Activated gamma-delta T cell treated with Interleukin-2 at 50 U/mL for 16 hours (primary cell): Measurements from ENCODE around the gene CMTM2.
"Not testable (repeated sequence)": the region's sequence is repeated elsewhere in the genome, so short reads cannot be mapped to it uniquely, and the experiment has no call there.

Experiments
- DNase-seq: peaks from one replicate; pipeline ENCODE4 v3.0.0-alpha.2; 2020

CMTM2 gene

GRCh38 chr16:66610111-66610820 lies 31.0 kb downstream of the CMTM2 start:
- DNase-seq: no peak

GRCh38 chr16:66611911-66612310 lies 32.6 kb downstream of the CMTM2 start:
- DNase-seq: not testable (repeated sequence)

DNA sequence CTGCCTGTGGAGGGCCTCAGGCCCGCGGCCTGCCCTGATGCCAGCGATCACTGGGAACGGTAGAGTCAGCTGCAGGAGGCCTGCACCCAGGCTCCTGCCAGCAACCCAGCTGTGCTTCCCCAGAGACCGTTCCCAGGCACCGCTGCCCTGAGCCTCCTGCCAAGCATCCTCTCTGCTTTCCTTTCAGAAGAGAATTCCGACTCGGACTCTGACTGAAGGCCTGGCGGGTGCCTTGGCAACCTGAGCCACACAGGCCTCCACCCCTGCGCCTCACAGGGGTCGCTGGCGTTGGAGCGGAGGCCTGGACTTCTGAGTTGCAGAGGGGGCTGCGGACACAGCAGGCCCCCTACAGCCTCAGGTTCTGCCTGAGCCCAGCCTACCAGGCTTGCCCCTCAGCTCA lies 33.2 kb downstream of the CMTM2 start:
- DNase-seq: no peak

GRCh38 chr16:66614161-66614802 lies 35.0 kb downstream of the CMTM2 start:
- DNase-seq: no peak

GRCh38 chr16:66616169-66616568 lies 36.9 kb downstream of the CMTM2 start:
- no peak for DNase-seq

DNA sequence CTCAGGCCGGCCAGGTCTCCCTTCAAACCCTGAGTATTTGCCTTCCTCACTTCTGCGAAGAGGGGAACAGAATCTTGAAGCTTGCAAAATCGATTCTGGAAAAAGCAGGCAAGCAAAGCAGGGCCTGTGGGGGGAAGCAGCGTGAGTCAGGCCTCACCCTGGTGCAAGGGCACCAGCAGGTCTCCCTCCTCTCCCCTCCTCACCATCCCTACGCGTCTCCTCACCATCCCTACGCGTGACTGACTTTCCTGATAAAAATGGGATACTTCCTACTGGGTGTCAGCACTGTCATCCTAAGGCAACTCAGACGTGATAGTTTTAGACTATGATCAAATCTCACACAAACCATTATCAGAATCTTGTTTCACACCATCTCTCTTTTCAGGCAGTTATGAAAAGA lies 37.3 kb downstream of the CMTM2 start:
- DNase-seq: no peak

- DNase-seq: no peak
These were observed 37.8 kb downstream of the CMTM2 start for GRCh38 chr16:66617010-66617434.

GRCh38 chr16:66617728-66618127 lies 38.5 kb downstream of the CMTM2 start:
- DNase-seq: no peak

DNA sequence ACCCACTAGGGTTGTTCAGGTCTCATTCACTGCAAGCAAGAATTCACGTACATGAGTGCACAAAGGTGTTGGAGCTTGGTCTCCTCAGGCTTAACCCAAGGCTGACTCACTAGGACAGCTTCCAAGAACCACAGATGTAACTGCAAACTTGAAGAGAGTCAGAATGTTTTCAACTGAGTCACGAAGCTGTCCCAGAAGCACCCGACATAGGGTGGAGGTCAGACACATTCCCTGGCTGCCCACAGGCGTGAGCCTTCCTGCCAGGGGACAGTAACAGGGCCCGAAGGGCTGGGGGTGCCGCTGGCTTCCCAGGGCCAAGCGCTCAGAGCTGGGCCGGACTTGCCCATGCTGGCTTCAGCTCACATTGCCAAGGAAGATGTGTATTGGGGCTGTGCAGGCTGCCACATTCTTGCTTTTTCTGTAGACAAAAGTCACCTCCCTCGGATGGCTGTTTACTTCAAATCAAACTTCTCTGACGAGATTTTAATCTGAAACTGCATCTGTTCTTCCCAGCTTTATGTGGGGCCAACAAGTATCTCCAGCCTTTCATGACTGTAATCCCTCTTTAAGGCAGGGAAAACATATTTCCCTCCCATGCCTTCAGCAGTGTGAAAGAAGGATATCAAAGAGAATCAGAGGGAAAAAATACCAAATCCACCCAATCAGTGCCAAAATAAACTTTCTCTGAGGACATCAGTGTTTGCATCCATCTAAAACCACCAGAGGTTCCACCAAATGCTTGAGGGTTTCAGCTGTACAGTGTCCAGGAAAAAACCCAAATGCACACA lies 39.5 kb downstream of the CMTM2 start:
- DNase-seq: no peak

GRCh38 chr16:66619534-66620428 lies 40.5 kb downstream of the CMTM2 start:
- DNase-seq: no peak

DNA sequence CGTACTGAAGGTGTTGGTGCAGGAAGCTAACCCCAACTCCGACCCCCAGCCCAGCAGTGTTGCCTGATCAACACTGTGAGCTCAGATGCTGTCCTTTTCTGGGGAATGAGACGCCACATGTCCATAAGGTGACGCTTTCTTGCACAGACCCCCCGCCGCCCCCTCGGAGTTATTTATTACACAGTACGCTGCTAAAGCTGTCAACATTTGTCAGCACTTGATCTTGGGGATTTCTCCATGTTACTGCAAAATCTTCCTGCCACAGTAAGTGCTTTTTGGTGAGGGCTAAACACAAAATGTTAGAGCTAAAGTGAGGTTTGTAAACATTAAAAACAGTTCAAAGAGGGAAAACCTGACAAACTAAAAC lies 41.1 kb downstream of the CMTM2 start:
- DNase-seq: no peak

GRCh38 chr16:66621973-66622372 lies 42.7 kb downstream of the CMTM2 start:
- no peak for DNase-seq

GRCh38 chr16:66622863-66623262 lies 43.6 kb downstream of the CMTM2 start:
- no peak for DNase-seq

- DNase-seq: no peak
These were observed 44.5 kb downstream of the CMTM2 start for GRCh38 chr16:66623755-66624154.

- not testable (repeated sequence) for DNase-seq
These were observed 48.5 kb downstream of the CMTM2 start for GRCh38 chr16:66627611-66628378.

- no peak for DNase-seq
These were observed 50.6 kb downstream of the CMTM2 start for GRCh38 chr16:66629856-66630255.

DNA sequence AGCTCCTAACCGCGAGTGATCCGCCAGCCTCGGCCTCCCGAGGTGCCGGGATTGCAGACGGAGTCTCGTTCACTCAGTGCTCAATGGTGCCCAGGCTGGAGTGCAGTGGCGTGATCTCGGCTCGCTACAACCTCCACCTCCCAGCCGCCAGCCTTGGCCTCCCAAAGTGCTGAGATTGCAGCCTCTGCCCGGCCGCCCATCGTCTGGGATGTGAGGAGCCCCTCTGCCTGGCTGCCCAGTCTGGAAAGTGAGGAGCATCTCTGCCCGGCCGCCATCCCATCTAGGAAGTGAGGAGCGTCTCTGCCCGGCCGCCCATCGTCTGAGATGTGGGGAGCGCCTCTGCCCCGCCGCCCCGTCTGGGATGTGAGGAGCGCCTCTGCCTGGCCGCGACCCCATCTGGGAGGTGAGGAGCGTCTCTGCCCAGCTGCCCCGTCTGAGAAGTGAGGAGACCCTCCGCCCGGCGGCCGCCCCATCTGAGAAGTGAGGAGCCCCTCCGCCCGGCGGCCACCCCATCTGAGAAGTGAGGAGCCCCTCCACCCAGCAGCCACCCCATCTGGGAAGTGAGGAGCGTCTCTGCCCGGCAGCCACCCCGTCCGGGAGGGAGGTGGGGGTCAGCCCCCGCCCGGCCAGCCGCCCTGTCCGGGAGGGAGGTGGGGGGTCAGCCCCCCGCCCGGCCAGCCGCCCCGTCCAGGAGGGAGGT lies 51.4 kb downstream of the CMTM2 start:
- not testable (repeated sequence) for DNase-seq

- not testable (repeated sequence) for DNase-seq
These were observed 52.3 kb downstream of the CMTM2 start for GRCh38 chr16:66631558-66631957.

DNA sequence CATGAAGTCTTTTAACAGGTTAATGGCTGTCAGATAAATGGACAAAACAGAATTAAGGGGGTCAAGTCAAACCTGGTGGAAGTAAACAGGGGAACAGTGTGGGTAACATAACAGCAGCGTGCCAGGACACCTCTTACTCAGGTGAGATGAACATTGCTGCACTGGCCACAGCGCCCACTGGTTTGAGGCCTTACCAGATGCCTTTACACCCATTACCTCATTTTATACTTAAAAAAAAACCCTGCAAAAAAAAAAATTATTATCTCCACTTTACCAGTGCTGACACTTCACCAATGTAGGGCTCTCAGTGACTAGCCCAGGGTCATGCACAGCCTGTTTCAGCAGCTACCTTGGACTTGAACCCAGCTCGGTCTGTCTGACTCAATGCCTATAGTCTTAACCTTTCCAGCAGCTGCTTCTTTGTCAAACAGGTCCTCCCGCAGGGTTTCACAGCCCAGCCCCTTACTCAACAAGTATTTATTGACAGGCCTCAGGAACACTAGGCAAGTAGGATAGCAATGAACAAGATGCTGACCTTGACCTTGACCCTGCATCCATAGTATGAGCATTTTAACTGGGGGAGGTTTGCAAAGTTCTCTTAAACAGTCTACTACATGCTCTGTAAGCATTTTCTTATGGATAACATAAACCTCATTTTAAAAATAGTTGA lies 55.4 kb downstream of the CMTM2 start:
- no peak for DNase-seq

- no peak for DNase-seq
These were observed 56.1 kb downstream of the CMTM2 start for GRCh38 chr16:66635406-66635805.

DNA sequence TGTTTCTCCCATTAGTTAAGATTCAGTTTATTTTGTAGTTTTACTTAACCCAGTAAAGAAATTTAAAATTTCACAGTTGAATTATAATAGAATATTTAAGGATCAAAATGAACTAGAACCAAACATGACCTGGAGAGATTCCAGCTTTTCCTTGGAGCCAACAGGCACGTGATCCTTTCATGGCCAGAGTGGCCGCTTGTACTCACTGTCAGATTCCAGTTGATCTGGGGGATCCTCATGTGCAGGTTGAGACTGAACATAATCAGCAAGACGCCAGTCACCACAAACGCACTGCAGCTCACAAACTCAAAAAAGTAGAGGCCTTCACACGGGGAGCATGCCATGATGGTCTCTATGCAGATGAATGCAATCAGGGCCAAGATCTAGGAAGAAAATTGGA lies 56.9 kb downstream of the CMTM2 start:
- no peak for DNase-seq
